ENCODE results near the gene NT5C3A. TPM values are rescaled to one million over a fixed set of nuclear protein-coding genes. Genes with fewer than 3 reads are reported as not detected.

NT5C3A gene
- total RNA-seq, 1 donor from 2014 or later, result 49.8 TPM

- no peaks in the 10 kb centered on the region for H3K36me3 ChIP-seq (ENCODE audit: control insufficient read depth, insufficient read depth, low read length)
- no peaks in the 10 kb centered on the region for H3K27me3 ChIP-seq (ENCODE audit: control insufficient read depth, insufficient read depth, low read length)
- peak overlapping the region; percentile 90 for H3K4me3 ChIP-seq (ENCODE audit: low read depth, low read length)
- FAIRE-seq, result no peak
- TF ChIP-seq CTCF (IDR thresholded peaks at IDR 0.05; ENCODE audit: insufficient read depth, low read length, severe bottlenecking), result no peak
- DNase-seq (ENCODE audit: low read depth), result peak; percentile 83
Measured at GRCh38 chr7:33062782-33063443, 337 bp upstream of the NT5C3A start.

- DNase-seq (ENCODE audit: low read depth), result no peak
- H3K27me3 ChIP-seq (ENCODE audit: control insufficient read depth, insufficient read depth, low read length), result no peaks in the 10 kb centered on the region
- no peak for FAIRE-seq
Measured at GRCh38 chr7:33061282-33061937, 1.2 kb downstream of the NT5C3A start.

GRCh38 chr7:33059635-33060034 lies 2.9 kb downstream of the NT5C3A start:
- no peak for FAIRE-seq
- Histone ChIP-seq H3K4me3 (ENCODE audit: low read depth, low read length) (no peak overlapping the region), H3K36me3 (ENCODE audit: control insufficient read depth, insufficient read depth, low read length) (no peaks in the 10 kb centered on the region), H3K27me3 (ENCODE audit: control insufficient read depth, insufficient read depth, low read length) (no peaks in the 10 kb centered on the region)
- no peak for TF ChIP-seq CTCF (IDR thresholded peaks at IDR 0.05; ENCODE audit: insufficient read depth, low read length, severe bottlenecking)
- no peak for DNase-seq (ENCODE audit: low read depth)

More at GRCh38 chr7:33061282-33061937, 1.2 kb downstream of the NT5C3A start:
- Histone ChIP-seq H3K4me3 (ENCODE audit: low read depth, low read length) (peak overlapping the region; percentile 90), H3K36me3 (ENCODE audit: control insufficient read depth, insufficient read depth, low read length) (no peaks in the 10 kb centered on the region)
- no peak for TF ChIP-seq CTCF (IDR thresholded peaks at IDR 0.05; ENCODE audit: insufficient read depth, low read length, severe bottlenecking)

- no peak for TF ChIP-seq CTCF (IDR thresholded peaks at IDR 0.05; ENCODE audit: insufficient read depth, low read length, severe bottlenecking)
- Histone ChIP-seq H3K27me3 (ENCODE audit: control insufficient read depth, insufficient read depth, low read length) (no peaks in the 10 kb centered on the region), H3K4me3 (ENCODE audit: low read depth, low read length) (no peak overlapping the region), H3K36me3 (ENCODE audit: control insufficient read depth, insufficient read depth, low read length) (no peaks in the 10 kb centered on the region)
- no peak for FAIRE-seq
- DNase-seq (ENCODE audit: low read depth), result no peak
Measured at GRCh38 chr7:33055158-33055557, 7.4 kb downstream of the NT5C3A start.

GRCh38 chr7:33054261-33054964 lies 8.2 kb downstream of the NT5C3A start:
- peak; percentile 61 for DNase-seq (ENCODE audit: low read depth)
- FAIRE-seq, result no peak
- no peak overlapping the region for H3K4me3 ChIP-seq (ENCODE audit: low read depth, low read length)
- TF ChIP-seq CTCF (IDR thresholded peaks at IDR 0.05; ENCODE audit: insufficient read depth, low read length, severe bottlenecking), result no peak
- no peaks in the 10 kb centered on the region for H3K27me3 ChIP-seq (ENCODE audit: control insufficient read depth, insufficient read depth, low read length)
- H3K36me3 ChIP-seq (ENCODE audit: control insufficient read depth, insufficient read depth, low read length), result no peaks in the 10 kb centered on the region

Data from bronchial epithelial cell (primary cell).